NAMALWA (cell line): ENCODE data around the gene BEST2.
A peak's percentile ranks its signal among the peaks of the same experiment; 100 is the strongest.

Experiments used
- DNase-seq: peaks from one replicate; pipeline ENCODE4 v3.0.0-alpha.2; 2015; ENCODE audit warnings: low spot score

BEST2 gene

DNA sequence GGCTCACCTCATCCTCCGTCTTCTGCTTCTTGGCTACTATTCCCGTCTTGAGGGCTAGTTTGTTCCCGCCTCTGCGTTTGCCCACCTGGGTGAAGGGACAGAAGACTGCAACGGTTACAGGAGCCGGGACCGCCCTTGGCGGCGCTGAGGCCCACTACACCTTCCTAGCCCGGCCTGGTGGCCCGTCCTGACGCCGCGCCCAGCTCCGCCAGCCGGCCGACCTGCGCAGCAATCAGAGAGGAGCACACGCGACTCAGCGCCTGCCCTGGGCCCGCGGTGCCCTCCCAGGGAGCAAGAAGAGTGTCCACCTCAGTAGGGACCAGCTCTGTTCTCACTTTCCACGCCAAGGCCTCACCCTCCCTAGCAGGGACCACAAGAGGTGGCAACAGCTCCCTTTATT is 20.3 kb upstream of the BEST2 start:
- DNase-seq: no peak

- DNase-seq: peak; percentile 87
Observed at GRCh38 chr19:12733369-12734214, 18.0 kb upstream of the BEST2 start.

- peak; percentile 96 for DNase-seq
Observed at GRCh38 chr19:12736995-12737834, 14.4 kb upstream of the BEST2 start, which contains the start of gene GET3. GET3 (plus strand) TSS chr19:12737497; CDS start chr19:12737506, 9 bp downstream.

GRCh38 chr19:12737835-12738351 is 13.7 kb upstream of the BEST2 start:
- no peak for DNase-seq

- DNase-seq: no peak
Observed at GRCh38 chr19:12745166-12745897, 6.3 kb upstream of the BEST2 start.

- DNase-seq: no peak
Observed at GRCh38 chr19:12748489-12748888, 3.1 kb upstream of the BEST2 start.

DNA sequence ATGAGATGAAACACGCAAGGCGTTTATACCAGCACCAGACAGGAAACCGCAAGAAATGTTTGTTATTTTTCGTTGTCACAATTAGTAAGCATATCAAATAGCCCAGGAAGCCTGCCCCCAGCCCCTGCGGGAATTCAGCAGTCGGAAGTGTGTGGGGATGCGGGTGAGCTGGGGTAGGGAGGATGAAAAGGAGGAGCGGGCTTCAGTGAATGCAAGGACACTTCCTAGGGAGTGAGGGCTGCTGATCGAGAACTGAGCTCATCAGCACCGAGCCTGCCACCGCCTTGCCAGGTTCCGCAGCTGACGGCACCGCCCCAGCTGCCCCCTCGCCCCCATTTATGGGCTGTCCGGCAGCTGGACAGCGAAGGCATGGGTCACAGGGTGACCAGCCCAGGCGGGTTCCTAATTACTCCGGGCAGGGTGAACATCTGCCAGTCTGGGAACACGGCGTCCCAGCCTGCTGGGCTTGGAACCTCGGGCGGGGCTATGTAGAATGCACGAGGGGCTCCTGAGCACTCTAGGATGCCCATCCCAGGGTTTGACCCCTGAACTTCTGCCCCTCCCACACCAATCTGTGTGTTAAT is 1.6 kb upstream of the BEST2 start:
- no peak for DNase-seq

GRCh38 chr19:12750851-12751250 is 740 bp upstream of the BEST2 start:
- no peak for DNase-seq

- DNase-seq: no peak
Observed at GRCh38 chr19:12752056-12752781, 628 bp downstream of the BEST2 start.

DNA sequence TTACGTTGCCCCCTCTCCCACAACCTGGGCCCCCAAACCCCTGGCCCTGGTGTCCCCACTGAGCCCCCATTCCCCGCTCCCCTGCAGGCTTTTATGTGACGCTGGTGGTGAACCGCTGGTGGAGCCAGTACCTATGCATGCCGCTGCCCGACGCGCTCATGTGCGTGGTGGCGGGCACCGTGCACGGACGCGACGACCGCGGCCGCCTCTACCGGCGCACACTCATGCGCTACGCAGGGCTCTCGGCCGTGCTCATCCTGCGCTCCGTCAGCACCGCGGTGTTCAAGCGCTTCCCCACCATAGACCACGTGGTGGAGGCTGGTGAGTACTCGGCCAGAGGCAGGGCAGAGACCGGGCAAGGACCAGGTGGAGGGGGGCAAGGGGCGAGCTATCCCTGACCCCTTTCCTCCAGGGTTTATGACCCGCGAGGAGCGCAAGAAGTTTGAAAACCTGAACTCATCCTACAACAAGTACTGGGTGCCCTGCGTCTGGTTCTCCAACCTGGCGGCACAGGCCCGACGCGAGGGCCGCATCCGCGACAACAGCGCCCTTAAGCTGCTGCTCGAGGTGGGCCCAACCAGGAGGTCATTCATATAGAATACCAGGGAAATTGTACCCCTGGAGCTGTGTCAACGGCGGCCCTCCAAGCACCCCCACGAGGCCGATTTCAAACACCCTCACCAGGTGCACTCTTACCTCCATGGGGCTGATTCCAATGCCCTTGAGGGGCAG is 3.0 kb downstream of the BEST2 start:
- DNase-seq: no peak

GRCh38 chr19:12756150-12756883 is 4.7 kb downstream of the BEST2 start:
- DNase-seq: no peak

- DNase-seq: peak; percentile 72
Observed at GRCh38 chr19:12757544-12758274, 6.1 kb downstream of the BEST2 start.

DNA sequence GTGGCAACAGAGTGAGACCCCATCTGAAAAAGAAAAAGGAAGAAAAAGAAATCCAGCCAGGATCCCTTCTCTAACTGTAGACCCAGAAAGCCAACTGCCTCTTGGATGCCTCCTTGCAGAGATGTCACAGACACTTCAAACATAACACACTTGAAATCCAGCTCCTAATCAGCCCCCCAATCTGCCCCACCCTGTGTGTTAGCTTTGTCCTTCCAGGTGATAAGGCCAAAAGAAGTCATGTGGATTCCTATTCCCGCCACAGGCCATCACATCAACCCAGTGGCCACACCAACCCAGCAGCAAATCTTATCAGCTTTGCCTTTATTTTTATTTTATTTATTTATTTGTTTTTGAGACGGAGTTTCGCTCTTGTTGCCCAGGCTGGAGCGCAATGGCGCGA is 8.1 kb downstream of the BEST2 start:
- DNase-seq: no peak

DNA sequence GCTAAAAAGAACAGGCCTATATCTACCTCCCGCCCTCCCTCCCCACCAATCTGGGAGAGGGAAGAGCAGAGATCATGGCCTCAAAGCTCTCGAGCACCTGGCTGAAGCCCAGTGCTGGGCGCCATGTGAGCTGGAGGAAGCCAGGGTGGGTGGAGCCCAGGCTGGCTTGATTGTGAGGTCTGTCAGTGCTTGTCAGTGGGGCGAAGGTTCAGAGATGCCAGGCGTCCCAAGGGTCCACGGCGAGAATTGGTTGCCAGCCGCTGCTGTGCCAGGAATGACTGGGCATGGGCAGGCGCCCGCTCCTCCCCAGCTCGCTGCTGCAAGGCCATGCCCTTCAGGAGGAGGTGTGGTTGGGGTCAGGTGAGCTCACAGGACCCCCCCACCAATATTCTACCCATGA is 11.5 kb downstream of the BEST2 start:
- no peak for DNase-seq

GRCh38 chr19:12764698-12765097 is 13.1 kb downstream of the BEST2 start:
- DNase-seq: no peak

GRCh38 chr19:12766051-12766521 is 14.5 kb downstream of the BEST2 start:
- peak; percentile 69 for DNase-seq

- no peak for DNase-seq
Observed at GRCh38 chr19:12767150-12767549, 15.6 kb downstream of the BEST2 start.

DNA sequence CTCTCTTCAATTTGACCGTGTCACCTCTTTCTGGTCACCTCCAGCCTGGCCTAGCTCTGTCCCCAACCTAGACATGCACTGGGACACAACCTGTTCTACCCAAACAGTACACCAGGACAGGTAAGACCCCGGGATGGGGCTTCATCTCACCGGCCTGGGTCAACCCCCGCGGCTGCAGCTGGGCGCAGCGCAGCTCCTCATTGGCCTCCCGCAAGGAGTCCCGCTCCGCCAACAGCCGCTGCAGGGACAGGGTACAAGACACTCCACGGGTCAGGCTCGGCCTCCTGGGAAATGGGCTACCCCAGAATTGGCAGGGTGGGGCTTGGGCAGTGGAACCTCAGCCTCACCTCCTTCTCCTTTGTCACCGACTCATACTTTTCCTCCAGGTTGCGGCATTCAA is 16.1 kb downstream of the BEST2 start:
- no peak for DNase-seq

- peak; percentile 76 for DNase-seq
Observed at GRCh38 chr19:12769689-12770088, 18.1 kb downstream of the BEST2 start.
